Cerebellar nuclear complex (tissue), 1 donor: ENCODE results near the gene KAT6B.

Experiments used
- DNase-seq, 2 experiments: peaks; one replicate each; lab custom pipeline; 2025; lab: John Stamatoyannopoulos, UW

KAT6B gene

GRCh38 chr10:74988054-74988775 is 161.8 kb downstream of the KAT6B start:
- no peak for DNase-seq

- DNase-seq: no peak
Observed at GRCh38 chr10:74988832-74989561, 162.6 kb downstream of the KAT6B start.

GRCh38 chr10:74991435-74991834 is 165.0 kb downstream of the KAT6B start:
- DNase-seq: no peak

- no peak for DNase-seq
Observed at GRCh38 chr10:74992068-74992467, 165.7 kb downstream of the KAT6B start.

GRCh38 chr10:74993649-74994048 is 167.2 kb downstream of the KAT6B start:
- DNase-seq: no peak

GRCh38 chr10:74994854-74995253 is 168.5 kb downstream of the KAT6B start:
- no peak for DNase-seq

GRCh38 chr10:74995806-74996205 is 169.4 kb downstream of the KAT6B start:
- DNase-seq: peak; percentile 2 to 76

- no peak for DNase-seq
Observed at GRCh38 chr10:74997163-74997562, 170.8 kb downstream of the KAT6B start.

- DNase-seq: no peak
Observed at GRCh38 chr10:75000748-75001321, 174.4 kb downstream of the KAT6B start.

- DNase-seq: no peak
Observed at GRCh38 chr10:75001715-75002350, 175.4 kb downstream of the KAT6B start.

- no peak for DNase-seq
Observed at GRCh38 chr10:75002351-75002725, 175.9 kb downstream of the KAT6B start.

- DNase-seq: no peak
Observed at GRCh38 chr10:75002967-75003594, 176.7 kb downstream of the KAT6B start.

GRCh38 chr10:75003891-75004290 is 177.5 kb downstream of the KAT6B start:
- DNase-seq: no peak

GRCh38 chr10:75007646-75008045 is 181.2 kb downstream of the KAT6B start:
- DNase-seq: no peak

- DNase-seq: no peak
Observed at GRCh38 chr10:75008952-75009351, 182.6 kb downstream of the KAT6B start.

GRCh38 chr10:75009426-75009825 is 183.0 kb downstream of the KAT6B start:
- no peak for DNase-seq

- no peak for DNase-seq
Observed at GRCh38 chr10:75010373-75010772, 184.0 kb downstream of the KAT6B start.

- DNase-seq: no peak
Observed at GRCh38 chr10:75011221-75011620, 184.8 kb downstream of the KAT6B start.

GRCh38 chr10:75012471-75012870 is 186.1 kb downstream of the KAT6B start:
- DNase-seq: no peak

- no peak for DNase-seq
Observed at GRCh38 chr10:75013007-75013406, 186.6 kb downstream of the KAT6B start.

GRCh38 chr10:75013522-75013921 is 187.1 kb downstream of the KAT6B start:
- DNase-seq: no peak

GRCh38 chr10:75014516-75015230 is 188.3 kb downstream of the KAT6B start:
- DNase-seq: no peak
